ENCODE results near the gene EFHD1.
"Not testable (repeated sequence)": the region's sequence is repeated elsewhere in the genome, so short reads cannot be mapped to it uniquely, and the experiment has no call there.

EFHD1 gene

GRCh38 chr2:232632229-232632903 lies 1.0 kb upstream of the EFHD1 start:
- TF ChIP-seq, protein P1, sequence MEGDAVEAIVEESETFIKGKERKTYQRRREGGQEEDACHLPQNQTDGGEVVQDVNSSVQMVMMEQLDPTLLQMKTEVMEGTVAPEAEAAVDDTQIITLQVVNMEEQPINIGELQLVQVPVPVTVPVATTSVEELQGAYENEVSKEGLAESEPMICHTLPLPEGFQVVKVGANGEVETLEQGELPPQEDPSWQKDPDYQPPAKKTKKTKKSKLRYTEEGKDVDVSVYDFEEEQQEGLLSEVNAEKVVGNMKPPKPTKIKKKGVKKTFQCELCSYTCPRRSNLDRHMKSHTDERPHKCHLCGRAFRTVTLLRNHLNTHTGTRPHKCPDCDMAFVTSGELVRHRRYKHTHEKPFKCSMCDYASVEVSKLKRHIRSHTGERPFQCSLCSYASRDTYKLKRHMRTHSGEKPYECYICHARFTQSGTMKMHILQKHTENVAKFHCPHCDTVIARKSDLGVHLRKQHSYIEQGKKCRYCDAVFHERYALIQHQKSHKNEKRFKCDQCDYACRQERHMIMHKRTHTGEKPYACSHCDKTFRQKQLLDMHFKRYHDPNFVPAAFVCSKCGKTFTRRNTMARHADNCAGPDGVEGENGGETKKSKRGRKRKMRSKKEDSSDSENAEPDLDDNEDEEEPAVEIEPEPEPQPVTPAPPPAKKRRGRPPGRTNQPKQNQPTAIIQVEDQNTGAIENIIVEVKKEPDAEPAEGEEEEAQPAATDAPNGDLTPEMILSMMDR (conservative IDR thresholded peaks at IDR 0.05; ENCODE audit: low read length): no peak
- DNase-seq (ENCODE audit: low read depth): no peak
- peak overlapping the region; percentile 55 for H3K4me3 ChIP-seq (ENCODE audit: low read length)

DNA sequence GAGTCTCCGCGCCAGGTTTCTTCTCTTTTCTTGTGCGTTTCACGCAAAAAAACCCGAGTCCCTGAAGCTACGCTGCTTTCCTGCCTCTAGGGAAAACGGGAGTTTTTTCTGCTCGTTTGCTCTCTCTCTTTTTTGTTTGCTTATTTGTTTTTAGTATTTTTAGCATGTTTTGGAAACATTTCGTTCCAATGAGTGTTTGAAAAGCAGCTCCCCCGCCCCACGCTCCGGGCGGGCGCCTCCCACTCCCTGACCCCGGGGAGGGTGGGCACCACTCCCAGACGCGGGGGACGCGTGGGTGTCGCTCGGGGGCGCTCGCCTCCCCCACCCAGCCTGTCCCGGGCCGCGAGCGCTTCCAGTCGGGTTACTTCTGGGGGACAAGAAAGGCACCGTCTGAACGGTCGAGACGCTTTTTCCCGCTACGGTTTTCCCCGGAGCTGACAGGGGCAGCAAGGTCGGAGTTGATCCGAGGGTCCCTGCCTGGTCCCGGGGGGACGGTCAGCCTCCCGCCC lies 446 bp upstream of the EFHD1 start:
- DNase-seq (ENCODE audit: low read depth): no peak
- TF ChIP-seq, protein P1 (conservative IDR thresholded peaks at IDR 0.05; ENCODE audit: low read length): no peak
- H3K4me3 ChIP-seq (ENCODE audit: low read length): peak overlapping the region; percentile 55

DNA sequence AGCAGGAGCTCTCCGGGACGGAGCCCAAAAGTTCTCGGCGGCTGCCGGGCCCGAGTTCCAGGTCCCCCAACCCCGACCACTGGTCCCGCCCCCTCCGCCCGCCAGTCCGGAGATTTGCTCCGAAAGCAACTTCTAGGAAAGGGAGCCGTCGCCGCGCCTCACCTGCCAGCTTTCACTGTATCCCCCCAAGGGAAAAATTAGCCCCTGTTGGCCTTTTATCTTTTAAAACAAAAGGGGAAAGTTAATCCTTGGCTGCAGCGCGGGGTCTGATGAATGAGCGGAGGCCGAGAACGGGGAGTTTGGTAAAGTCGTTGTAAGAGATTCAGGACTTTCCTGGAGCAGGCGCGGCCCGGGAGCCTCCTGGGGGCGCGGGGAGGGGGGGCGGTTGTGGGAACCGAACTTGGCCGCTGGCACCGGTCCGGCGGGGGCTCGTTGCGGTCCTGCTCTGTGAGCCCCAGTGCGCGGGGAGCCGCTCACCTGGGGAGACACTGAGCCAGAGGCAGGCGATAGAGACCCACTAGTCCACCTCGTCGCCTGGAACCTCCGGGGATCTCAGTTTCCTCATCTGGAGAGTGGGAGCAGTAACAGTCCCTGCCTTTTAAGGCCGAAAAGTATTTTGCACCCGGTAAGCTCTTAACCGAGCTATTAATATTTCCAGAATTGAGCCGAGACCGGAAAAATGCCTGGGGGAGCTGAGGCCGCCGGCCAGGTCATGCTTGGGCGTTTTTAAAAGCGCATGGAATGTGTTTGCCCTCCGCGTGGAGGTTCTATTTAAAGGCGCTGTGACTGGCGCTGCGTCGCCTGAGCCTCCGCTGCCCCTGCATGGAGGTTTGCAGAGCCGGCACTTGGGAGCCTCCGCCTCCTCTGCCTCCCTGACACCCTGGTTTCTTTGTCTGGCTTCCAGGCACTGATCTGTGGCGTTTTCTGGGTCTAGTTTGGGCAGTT lies 1.1 kb downstream of the EFHD1 start:
- TF ChIP-seq, protein P1 (conservative IDR thresholded peaks at IDR 0.05; ENCODE audit: low read length): no peak
- H3K4me3 ChIP-seq (ENCODE audit: low read length): peak overlapping the region; percentile 55; the same call in 1 of the 2 replicates
- peak; percentile 14 for DNase-seq (ENCODE audit: low read depth)

DNA sequence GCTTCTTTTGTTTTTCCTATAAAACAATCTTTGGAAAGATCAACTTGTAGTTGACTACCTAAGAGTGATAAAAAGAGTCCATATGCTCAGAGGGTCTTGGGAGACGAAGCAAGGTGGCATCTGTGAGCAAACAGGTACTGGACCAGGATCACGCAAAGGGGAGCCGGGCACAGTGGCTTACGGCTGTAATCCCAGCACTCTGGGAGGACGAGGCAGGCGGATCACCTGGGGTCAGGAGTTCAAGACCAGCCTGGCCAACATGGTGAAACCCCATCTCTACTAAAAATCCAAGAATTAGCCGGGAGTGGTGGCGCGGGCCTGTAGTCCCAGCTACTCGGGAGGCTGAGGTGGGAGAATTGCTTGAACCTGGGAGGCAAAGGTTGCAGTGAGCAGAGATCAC lies 2.0 kb downstream of the EFHD1 start:
- H3K4me3 ChIP-seq (ENCODE audit: low read length); DNase-seq (ENCODE audit: low read depth): not testable (repeated sequence)

DNA sequence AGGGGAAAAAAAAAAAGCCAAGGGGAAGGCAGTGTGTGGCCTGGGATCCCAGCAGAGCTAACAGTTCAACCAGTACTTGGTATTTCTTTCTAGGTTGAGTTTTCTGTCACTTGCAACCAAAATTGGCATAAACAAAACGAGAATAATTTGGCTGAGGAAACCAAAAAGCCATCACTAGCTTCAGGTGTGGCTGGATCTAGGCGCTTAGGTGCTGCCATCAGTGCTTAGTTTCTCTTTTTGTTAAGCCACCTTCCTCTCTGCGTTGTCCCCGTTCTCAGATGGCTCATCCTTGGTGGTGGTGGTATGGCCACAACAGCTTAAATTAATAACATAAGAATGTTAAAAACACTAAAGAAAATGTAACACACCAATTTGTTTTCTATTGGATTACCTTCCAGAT lies 2.4 kb downstream of the EFHD1 start:
- no peak overlapping the region for H3K4me3 ChIP-seq (ENCODE audit: low read length)
- TF ChIP-seq, protein P1 (conservative IDR thresholded peaks at IDR 0.05; ENCODE audit: low read length): no peak
- DNase-seq (ENCODE audit: low read depth): no peak

DNA sequence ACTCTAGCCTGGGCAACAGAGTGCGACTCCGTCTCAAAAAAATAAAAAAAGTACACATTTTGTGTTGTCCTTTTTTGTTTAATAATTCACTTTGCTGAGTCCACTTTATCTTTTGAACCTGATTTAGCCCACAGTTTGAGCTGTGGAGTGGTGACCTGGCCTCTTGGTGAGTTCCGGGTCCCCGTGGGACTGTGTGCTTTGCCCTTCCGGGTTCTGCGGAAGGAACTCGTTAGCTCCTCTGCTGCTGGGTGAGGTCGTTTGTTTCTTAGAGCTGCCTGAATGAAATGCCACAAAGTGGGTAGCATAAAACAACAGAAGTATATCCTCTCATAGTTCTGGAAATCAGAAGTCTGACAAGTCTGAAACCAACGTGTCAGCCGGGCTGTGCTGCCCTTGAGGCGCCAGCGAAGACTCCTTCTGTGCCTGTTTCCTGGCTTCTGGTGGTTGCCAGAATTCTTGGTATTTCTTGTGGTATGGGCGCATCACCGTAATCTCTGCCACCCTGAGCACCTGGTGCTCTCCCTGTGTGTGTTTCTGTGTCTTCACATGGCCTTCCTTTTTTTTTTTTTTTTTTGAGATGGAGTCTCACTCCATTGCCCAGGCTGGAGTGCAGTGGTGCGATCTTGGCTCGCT lies 3.5 kb downstream of the EFHD1 start:
- TF ChIP-seq, protein P1 (conservative IDR thresholded peaks at IDR 0.05; ENCODE audit: low read length): no peak
- no peak for DNase-seq (ENCODE audit: low read depth)
- H3K4me3 ChIP-seq (ENCODE audit: low read length): no peak overlapping the region

DNA sequence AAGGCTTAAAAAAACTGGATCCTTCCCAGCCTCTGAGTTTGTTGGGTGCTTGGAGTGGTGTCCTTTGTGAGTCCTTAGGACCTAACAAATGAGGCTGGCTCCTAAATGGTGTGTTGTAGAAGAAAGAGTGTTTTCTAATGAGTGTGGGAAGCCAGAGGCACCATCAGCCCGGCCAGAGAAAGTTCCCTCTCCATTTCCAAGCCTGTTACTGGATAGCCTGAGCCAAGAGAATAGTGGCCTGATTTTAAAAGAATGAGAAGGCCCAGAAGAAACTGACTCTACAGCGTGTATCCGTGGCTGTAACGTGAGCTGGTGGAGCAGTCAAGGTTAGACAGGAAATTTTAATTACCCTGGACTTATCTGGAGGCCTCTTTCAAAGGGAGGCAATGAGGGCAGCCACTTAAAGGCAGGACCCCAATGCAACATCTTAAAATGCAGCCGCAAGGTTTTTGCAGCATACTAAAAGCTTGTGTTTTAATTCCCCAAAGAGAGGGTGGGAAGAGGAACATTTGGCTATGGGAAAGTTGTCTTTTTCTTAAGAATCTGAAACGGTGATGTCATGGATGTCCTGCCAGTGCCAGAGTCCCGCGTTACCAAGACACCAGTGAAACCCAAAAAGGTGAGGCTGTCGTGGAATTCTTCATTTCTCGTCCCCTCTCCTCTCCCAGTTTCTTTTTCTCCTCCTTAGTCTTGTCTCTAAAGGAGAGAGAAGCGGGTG lies 4.6 kb downstream of the EFHD1 start:
- DNase-seq (ENCODE audit: low read depth): no peak
- H3K4me3 ChIP-seq (ENCODE audit: low read length): no peak overlapping the region
- TF ChIP-seq, protein P1 (conservative IDR thresholded peaks at IDR 0.05; ENCODE audit: low read length): no peak

All from AG10803 (cell line).